Right lobe of liver (tissue), 6 donors: ENCODE measurements around the gene TNS1. TPM values are rescaled to one million over a fixed set of nuclear protein-coding genes. Genes with fewer than 3 reads are reported as not detected.

Source experiments
- ATAC-seq, 4 donors: fragments of 200-7000 bp; cut with Tn5 transposase; one replicate each; pipeline ENCODE4 v1.9.1; 2020; ENCODE audit warnings: mild to moderate bottlenecking in 4 of 4, moderate library complexity in 4 of 4
- DNase-seq, 3 donors: peaks; one replicate each; pipeline ENCODE4 v3.0.0-alpha.2; 2020
- H3K27ac ChIP-seq, 3 donors: fragments of 200-600 bp; one replicate each; pipeline ENCODE4 v1.8.0; 2022
- H3K27me3 ChIP-seq, 2 donors: fragments of 200-600 bp; one replicate each; pipeline ENCODE4 v1.8.0; 2022
- H3K36me3 ChIP-seq, 4 donors: fragments of 200-600 bp; sonication (generic) in 1 of 4; one replicate each; pipeline versions ENCODE4 v1.5.1 to v1.8.0; 2017 to 2022; ENCODE audit warnings: control low read depth in 1 of 4
- H3K4me1 ChIP-seq, 4 donors: fragments of 200-600 bp; sonication (generic) in 1 of 4; one replicate each; pipeline versions ENCODE4 v1.5.1 to v1.8.0; 2017 to 2022; ENCODE audit warnings: control low read depth in 1 of 4
- H3K4me3 ChIP-seq, 3 donors: fragments of 200-600 bp; one replicate each; pipeline ENCODE4 v1.8.0; 2022
- H3K9me3 ChIP-seq, 4 donors: fragments of 200-600 bp; sonication (generic) in 1 of 4; one replicate each; pipeline versions ENCODE4 v1.5.1 to v1.8.0; 2017 to 2022; ENCODE audit warnings: control low read depth in 1 of 4
- POLR2A ChIP-seq: fragments of 450-650 bp; IDR thresholded peaks from one replicate; pipeline ENCODE4 v1.6.1; 2017; ENCODE audit warnings: antibody characterized with exemption, mild to moderate bottlenecking
- WGBS: methylation state at CpG from one replicate; pipeline ENCODE4 v1.1.6; 2018; ENCODE audit warnings: low coverage, low lambda C conversion rate; ENCODE audit not compliant: insufficient coverage; ENCODE audit errors: missing lambda C conversion rate; 5-methylcytosine and 5-hydroxymethylcytosine counted together
- intact Hi-C, 2 donors: fragments of 100-400 bp; cut with DNase I; formaldehyde crosslinking; loops; one replicate each; pipeline versions ENCODE4 v1.11.2 to v1.14.1; 2022
- total RNA-seq, 6 experiments: library from RNA; depleted of rRNA in 2 of 6; stranded (reverse); fragments of >200 nt in 2 of 6; fragmentation: NEBNext Ultra II Directional in 3 of 6; extraction: Animal tissue kit (Norgen Biotek cat#: 25700) in 3 of 6; gene quantifications; one replicate each; pipeline versions ENCODE4 v1.1.0 to v1.2.4, GENCODE V29; 2016 to 2023
- TF ChIP-seq, protein P1 (sequence below), 4 donors: fragments of 200-600 bp in 3 of 4; fragments of 450-650 bp in 1 of 4; IDR thresholded peaks; one replicate each; pipeline versions ENCODE4 v1.5.1 to v1.8.0; 2016 to 2022; ENCODE audit warnings: antibody characterized with exemption in 4 of 4, mild to moderate bottlenecking in 2 of 4
- donor health status: DM: no; HTN: yes; CAD: no.
- donor health status: DM: no; HTN: no; CAD: no.
- donor health status: DM: no; HTN: no; CAD: no.
- donor health status: DM: no; HTN: yes; CAD: no.
- donor health status: DM: no; HTN: yes; CAD: no.

TNS1 gene
- total RNA-seq, 6 experiments from 2014 or later: 68.4 to 209 (median 99.2) TPM

DNA sequence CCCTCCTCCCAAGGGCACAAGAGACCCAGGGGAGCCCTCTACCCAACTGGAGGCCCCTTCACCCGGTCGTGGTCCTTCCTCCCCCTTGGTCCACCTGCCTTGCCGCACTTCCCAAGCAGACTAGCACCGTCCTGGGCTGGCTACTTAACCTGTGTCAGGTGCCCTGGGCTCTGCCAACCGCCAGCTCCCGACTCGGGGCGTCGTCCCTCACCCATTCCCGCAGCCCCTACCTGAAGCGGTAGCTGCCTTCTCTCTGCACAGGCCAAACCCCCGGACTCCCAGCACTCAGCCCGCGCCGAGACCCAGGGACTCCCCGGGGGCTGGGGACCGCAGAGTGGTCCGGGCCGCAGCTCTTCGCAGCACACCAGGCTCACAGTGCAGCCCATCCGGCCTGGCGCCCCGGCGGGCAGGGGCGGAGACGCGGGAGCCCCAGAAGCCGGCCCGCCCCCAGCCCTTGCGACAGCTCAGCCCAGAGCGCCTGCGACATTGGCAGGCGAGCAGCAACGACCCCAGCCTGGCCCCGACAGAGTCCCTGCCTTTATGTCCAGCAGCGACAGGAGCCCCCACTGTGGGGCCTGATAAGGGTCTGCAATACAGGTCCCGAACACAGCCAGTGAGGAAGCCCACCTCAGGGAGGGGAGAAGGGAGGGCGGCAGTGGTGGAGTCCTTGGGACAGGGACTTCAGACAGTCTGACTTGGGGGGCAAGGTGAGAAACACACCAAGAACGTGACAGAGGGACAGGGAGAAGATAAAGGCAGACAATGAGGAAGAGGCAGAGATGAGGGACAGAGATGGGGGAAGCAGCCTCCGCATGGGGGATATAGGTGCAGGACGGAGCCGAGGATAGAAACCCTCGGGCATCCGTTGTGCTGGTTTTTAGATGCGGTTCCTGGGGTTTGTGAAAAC is 31.0 kb upstream of the TNS1 start:
- H3K27ac ChIP-seq: no peak overlapping the region
- H3K36me3 ChIP-seq: no peaks in the 10 kb centered on the region
- peaks cover 0 to 4% (median 0%) of the 10 kb centered on the region in 4 donors for H3K4me1 ChIP-seq
- WGBS: 26% methylated on average over 13 of the region's 45 CpGs
- ATAC-seq (peak in 3 of 4 donors; percentile 4 to 10 (median 6)), DNase-seq (peak in 1 of 3 donors; percentile 42)
- H3K27me3 ChIP-seq: no peaks in the 10 kb centered on the region
- H3K9me3 ChIP-seq: no peaks in the 10 kb centered on the region
- H3K4me3 ChIP-seq: no peak overlapping the region
- TF ChIP-seq, protein P1, sequence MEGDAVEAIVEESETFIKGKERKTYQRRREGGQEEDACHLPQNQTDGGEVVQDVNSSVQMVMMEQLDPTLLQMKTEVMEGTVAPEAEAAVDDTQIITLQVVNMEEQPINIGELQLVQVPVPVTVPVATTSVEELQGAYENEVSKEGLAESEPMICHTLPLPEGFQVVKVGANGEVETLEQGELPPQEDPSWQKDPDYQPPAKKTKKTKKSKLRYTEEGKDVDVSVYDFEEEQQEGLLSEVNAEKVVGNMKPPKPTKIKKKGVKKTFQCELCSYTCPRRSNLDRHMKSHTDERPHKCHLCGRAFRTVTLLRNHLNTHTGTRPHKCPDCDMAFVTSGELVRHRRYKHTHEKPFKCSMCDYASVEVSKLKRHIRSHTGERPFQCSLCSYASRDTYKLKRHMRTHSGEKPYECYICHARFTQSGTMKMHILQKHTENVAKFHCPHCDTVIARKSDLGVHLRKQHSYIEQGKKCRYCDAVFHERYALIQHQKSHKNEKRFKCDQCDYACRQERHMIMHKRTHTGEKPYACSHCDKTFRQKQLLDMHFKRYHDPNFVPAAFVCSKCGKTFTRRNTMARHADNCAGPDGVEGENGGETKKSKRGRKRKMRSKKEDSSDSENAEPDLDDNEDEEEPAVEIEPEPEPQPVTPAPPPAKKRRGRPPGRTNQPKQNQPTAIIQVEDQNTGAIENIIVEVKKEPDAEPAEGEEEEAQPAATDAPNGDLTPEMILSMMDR (IDR thresholded peaks at IDR 0.05): no peak
- TF ChIP-seq POLR2A: no peak
- intact Hi-C loops: no loop called here

DNA sequence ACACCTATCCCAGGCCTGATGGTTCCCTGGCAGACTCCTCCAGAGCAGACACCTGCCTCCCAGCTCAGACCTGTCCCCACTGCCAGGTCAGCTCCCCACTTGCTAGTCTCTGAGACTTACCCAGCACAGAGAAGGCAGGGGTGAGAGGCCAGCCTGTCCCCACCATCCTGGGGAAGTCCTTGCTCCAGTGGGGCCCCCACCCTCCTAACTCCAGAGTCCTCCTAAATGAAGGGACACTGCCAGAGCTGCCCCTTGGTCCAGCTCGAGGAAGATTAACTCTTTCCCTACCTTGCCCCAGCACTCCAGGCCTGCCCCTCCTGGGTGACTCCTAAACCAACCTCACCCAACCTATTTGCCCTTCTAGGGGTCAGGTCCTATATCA is 30.4 kb upstream of the TNS1 start:
- intact Hi-C loops: no loop called here
- ATAC-seq (no peak), DNase-seq (no peak)
- Histone ChIP-seq H3K4me1 (peaks cover 0 to 4% (median 0%) of the 10 kb centered on the region in 4 donors), H3K27ac (no peak overlapping the region), H3K4me3 (no peak overlapping the region), H3K27me3 (no peaks in the 10 kb centered on the region), H3K36me3 (no peaks in the 10 kb centered on the region), H3K9me3 (no peaks in the 10 kb centered on the region)
- TF ChIP-seq, protein P1 (IDR thresholded peaks at IDR 0.05): no peak
- no peak for TF ChIP-seq POLR2A
- WGBS: 20% methylated on average over 1 of the region's 1 CpG

DNA sequence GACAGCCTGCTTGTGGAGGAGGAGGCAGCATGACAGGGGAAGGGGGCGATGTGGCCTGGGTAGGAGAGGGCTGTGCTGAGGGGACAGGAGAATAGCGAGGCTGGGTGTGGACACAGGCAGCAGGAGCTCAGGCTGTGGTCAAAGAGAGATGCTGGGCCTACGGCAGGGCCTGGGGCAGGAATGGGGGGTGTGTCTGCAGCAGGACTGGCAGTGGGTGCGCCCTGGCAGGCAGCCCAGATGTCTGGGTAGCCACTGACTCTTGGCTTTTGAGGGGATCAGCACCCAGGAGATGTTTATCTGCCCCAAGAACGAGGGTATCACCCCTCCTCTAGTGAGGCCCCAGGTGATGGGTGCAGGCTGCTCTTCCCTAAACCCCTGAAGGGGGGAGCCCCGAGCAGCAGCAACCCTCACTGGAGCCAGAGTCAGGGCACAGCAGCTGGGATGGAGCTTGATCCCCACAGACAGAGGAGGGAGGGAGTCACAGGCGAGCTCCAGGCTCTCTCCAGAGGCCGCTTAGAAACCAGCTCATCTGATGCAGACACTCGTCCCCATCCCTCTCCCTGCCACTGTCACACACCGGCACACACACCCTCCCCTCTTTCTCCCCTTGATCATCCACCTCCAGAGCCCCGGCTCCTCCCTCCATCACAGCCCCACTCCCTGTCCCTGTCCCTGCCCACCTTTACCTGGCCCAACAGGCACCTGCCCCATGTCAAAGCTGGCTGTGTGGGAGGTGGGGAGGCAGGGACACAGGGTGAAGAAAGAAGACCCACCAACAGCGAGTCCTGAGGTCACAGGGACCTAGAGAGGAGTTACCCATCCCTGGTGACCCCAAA is 29.8 kb upstream of the TNS1 start:
- Histone ChIP-seq H3K9me3 (no peaks in the 10 kb centered on the region), H3K4me3 (no peak overlapping the region), H3K36me3 (no peaks in the 10 kb centered on the region), H3K27me3 (no peaks in the 10 kb centered on the region), H3K4me1 (peaks cover 0 to 4% (median 0%) of the 10 kb centered on the region in 4 donors), H3K27ac (no peak overlapping the region)
- DNase-seq (peak in 1 of 3 donors; percentile 40), ATAC-seq (no peak)
- intact Hi-C loops: no loop called here
- no CpG with 5 or more reads among the region's 12 CpGs for WGBS
- TF ChIP-seq POLR2A: no peak
- TF ChIP-seq, protein P1 (IDR thresholded peaks at IDR 0.05): no peak

DNA sequence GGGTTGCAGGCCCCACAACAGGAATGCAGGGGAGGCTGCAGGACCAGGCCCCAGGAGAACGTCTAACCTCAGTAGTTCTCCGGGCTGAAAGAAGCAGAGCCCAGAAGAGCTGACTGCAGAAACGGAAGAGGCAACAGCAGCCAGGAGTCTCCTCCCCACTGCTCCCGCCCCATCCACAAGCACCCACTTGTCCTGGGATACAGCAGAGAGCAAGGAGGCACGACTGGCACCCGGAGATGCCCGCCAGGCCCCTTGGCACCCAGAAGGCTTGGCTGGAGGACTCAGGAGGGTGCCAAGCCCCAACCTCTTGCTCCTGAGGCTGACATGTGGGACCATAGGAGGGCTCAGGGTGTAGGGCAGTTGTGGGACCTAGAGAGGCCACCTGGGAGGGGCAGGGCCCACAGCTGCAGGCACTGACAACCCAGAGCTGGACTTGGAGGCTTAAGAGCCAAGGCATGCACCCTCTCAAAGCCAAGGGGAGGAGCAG is 29.0 kb upstream of the TNS1 start:
- no peak for ATAC-seq
- WGBS: 60% methylated on average over 1 of the region's 7 CpGs
- H3K4me3 ChIP-seq: no peak overlapping the region
- H3K27ac ChIP-seq: no peak overlapping the region
- intact Hi-C loops: no loop called here
- H3K27me3 ChIP-seq: no peaks in the 10 kb centered on the region
- DNase-seq: no peak
- no peaks in the 10 kb centered on the region for H3K9me3 ChIP-seq
- peaks cover 0 to 4% (median 0%) of the 10 kb centered on the region in 4 donors for H3K4me1 ChIP-seq
- TF ChIP-seq POLR2A: no peak
- TF ChIP-seq, protein P1 (IDR thresholded peaks at IDR 0.05): no peak
- no peaks in the 10 kb centered on the region for H3K36me3 ChIP-seq
